GM18858 (cell line): ENCODE results near the gene NIBAN1.
"Not testable (repeated sequence)": the region's sequence is repeated elsewhere in the genome, so short reads cannot be mapped to it uniquely, and the experiment has no call there.

Experiments used
- ATAC-seq: cut with Tn5 transposase; IDR thresholded peaks from one replicate; pipeline ENCODE4 v1.9.1; 2021; ENCODE audit not compliant: unreplicated experiment

Gene NIBAN1

DNA sequence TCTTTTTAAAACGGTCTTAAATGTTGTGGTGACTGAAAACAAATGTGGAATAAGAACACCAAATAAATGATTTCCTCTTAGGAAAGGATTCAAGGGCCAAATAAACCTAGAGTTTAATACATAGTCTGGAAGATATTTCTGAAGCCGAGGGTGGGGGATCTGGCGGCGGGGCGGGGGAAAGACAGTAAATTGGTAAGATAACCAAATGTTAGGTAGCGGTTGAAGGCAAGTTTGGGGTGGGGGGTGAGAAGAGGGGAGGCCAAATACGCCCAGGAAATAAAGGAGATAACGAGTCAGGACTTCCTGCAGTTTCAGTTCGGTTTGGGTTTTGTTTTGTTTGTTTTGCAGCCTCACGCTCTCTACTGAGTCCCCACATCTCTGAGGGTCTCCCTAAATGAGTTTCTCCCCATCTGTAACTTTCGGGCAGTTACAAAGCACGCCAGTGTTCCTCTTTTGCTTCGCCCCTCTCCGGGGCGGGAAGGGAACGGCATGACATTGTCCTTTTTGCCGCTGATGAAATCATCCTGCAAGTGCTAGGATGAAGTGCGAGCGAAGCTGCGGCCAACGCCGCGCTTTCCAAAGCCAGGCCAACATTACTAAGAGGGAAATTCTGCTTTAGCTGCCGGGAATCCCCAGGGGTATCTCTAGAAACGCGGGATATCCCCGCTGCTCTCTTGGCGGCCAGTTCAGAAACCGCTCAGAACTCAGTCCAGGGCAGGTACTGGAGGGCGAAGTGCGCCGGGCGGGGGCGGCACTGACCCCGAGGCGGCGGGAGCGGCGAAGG is 844 bp downstream of the NIBAN1 start:
- peak; percentile 37 for ATAC-seq

DNA sequence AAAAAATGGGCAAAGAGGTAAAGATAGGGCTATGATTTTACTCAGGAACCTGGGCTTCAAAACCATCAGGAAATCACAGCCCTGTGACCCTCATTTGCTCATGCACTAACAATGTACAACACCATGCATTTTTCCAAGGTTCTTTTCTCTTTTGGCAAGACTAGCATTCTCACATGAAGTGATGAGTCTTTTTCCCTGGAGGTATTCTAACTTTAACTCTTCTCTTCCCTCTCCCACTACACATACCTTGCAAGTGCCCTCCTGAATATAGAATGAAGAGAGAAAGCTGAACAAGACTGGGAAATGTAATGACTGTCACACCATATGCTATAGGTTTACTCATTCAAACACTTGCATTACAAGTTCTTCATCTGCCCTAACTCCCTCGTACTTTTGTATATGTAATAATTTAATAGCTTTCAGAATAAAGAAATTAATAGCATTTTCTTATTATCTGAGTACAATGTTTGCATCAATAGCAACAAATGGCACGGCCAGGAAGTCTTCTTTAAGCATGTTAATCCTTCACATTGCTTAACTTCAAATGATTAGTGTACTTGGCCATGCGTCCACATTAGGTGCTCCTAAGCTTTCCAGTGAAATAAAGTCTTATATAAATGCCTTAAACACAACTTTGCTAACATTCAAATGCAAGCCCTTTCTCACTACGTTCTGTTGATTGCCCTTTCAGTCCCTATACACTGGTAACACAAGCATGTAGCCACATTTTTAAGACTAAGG is 1.8 kb downstream of the NIBAN1 start:
- ATAC-seq = no peak

DNA sequence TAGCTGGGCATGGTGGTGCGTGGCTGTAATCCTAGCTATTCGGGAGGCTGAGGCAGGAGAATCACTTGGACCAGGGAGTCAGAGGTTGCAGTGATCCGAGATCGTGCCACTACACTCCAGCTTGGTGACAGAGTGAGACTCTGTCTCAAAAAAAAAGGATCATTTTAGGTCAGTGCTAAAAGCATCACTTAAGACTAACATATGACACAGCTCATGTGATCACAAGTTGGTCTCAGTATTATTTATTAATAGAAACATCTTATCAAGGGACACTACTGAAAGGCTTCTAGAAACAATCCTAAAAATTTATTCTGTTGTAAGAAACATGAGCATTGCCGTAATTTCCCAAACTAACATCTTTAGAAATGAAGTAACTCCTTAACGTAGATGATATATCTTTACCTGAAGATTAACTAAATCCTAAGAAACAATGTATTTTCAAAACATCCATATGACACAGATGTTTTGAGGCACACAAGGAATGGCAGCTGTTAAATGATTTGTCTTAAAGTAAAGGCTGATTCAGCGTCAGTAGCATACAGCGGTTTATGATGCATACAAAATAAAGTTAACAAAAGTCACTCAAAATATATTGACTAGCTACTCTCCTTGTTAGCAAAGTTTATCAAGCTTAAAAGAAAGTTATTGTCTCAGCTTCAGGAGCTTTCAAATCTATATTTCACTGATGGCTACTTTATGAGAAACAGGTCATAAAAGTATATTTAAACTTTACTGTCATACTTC is 2.6 kb downstream of the NIBAN1 start:
- ATAC-seq = no peak

DNA sequence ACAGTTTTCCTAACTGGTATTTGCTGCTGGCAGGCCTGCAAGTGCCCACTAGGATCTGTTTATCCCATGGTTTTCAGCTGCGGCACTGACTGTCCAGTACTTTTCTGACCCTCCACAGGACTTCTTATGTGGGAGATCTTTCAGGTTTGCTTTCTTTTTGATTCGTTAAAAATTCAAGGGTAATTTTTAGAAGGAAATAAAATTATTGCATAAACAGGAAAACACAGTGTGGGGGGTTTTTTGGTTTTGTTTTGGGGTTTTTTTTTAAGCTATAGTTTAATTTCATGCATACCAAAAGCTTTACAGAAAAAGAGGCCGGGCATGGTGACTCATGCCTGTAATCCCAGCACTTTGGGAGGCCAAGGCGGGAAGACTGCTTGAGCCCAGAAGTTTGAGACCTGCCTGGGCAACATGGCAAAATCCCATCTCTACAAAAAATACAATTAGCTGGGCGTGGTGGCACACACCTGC is 3.6 kb downstream of the NIBAN1 start:
- no peak for ATAC-seq

DNA sequence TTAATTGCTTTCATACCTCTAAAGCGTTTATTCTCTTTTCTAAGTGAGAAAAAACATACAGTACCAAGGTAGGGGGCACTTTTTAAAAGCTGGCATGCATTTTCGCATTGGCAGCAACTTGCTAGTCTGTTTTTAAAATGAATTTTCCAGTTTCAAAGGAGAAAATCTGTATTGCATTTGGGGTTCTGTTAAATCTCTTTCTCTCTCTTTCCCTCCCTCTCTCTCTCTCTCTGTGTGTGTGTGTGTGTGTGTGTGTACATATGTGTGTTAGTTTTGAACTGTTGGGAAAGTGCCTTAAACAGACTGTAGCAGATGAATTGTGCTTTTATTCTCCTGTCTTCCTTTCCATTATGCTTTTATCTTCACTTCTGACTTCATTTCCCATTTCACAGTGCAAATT is 7.3 kb downstream of the NIBAN1 start:
- no peak for ATAC-seq

DNA sequence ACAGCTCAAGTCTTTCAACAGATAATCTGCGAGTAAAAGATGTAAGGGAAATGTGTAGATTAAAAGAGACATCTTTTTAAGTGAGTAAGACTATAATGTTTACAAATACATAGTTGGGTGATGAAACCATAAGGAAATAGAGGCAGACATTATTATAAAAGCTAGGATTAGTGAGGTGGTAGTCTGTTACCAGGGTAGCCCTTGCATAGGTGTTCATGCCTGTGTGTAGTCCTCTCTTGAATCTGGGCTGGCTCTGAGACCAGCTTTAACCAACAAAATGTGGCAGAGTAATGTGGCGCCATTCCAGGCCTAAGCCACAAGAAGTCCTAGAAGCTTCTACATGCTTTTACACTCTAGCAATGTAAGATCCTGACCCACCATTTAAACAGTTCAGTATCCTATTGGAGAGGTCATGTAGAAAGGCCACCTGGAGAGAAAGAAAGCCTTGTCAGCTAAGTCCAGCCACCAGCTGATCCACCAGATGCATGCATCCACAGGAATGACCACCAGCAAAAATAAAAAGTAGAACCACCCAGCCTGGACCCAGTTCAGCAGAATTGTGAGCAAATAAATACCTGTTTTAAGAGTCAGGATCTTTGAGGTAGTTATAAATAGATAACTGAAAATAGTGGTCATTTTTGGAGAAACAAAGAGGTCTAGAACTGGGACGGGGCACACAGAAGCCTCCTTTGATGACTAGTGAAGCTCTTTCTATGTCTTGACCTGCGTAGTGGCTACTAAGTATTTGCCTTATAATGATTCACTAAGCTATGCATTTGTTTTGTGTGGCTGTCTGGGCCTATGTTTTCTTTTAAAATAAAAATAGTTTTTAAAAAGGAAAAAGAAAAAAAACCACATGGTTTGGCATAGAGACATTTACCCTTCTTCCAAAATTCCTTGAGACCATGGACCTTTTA is 8.1 kb downstream of the NIBAN1 start:
- no peak for ATAC-seq

DNA sequence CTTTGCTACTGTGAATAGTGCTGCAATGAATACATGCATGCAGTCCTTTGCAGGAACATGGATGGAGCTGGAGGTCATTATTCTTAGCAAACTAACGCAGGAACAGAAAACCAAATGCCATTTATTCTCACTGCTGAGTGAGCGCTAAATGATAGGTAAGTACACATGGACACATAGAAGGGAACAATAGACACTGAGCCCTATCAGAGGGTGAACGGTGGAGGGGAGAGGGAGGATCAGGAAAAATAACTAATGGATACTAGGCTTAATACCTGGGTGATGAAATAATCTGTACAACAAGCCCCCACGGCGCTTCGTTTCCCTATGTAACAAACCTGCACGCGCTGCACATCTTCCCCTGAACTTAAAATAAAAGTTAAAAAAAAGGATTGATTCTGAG is 8.9 kb downstream of the NIBAN1 start:
- ATAC-seq = no peak

DNA sequence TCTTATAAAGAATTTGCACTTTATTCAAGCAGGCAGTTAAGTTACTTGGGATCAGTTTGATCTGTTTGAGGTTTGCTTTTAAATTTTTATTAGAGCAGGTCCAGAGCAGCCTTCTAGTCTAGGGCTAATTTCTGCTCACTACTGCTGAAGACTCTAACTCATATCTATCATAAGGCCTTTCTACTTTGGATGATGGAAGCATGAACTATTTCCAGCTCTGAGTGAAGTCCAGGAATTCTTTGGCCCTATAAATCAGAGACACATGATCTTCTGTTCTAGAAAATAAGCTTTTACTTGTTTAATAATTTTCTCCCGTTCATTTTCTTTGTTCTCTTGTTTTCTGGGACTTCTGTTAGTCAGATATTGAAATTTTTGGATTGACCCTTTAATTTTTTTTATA is 14.7 kb downstream of the NIBAN1 start:
- ATAC-seq = no peak

DNA sequence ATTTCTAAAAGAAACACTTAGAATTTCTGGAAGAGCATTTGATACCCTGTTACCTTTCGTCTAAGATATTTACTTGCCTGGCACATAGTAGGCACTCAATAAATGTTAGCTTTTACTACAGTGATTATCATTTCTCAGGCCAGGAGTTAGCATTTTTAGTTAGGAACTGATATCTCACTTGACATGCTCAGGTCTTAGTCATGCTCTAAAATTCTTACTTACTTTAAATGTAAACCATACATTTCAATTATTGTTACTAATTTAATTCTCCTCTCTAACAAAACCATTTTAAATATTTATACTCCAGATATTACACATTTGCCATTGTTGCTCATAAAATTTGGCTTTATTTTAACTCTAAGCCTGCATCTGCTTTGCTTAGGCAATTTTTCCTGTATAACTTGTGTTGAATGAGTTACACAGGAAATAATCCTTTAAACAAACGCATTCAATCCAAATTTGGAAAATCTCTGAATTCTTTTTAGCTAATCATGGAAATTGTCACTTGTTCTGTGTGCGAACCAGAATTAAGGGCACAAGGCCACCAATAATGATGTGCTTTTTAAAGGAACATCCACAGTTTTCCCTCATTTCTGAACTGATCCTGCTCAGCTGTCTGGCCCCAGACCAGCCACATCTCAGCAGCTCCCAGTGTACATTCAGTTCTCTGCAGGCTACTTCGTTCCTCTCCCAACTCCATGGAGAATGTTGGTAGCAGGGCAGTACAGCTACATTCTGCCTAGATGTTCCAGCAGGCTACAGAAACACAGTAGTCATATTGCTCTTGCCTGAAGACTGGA is 15.6 kb downstream of the NIBAN1 start:
- ATAC-seq = no peak

DNA sequence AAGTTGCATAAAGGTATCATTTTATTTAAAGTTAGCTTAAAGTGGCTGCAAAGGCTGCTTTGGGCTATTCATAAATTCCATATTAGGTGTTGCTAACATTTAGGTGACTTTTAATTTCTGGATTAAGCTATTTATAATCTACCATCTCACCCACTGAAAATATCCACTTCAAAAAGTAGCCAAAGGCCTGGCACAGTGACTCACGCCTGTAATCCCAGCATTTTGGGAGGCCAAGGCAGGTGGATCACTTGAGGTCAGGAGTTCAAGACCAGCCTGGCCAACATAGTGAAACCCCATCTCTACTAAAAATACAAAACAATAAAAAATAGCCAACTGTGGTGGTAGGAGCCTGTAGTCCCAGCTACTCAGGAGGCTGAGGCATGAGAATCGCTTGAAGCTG is 16.4 kb downstream of the NIBAN1 start:
- ATAC-seq = not testable (repeated sequence)

DNA sequence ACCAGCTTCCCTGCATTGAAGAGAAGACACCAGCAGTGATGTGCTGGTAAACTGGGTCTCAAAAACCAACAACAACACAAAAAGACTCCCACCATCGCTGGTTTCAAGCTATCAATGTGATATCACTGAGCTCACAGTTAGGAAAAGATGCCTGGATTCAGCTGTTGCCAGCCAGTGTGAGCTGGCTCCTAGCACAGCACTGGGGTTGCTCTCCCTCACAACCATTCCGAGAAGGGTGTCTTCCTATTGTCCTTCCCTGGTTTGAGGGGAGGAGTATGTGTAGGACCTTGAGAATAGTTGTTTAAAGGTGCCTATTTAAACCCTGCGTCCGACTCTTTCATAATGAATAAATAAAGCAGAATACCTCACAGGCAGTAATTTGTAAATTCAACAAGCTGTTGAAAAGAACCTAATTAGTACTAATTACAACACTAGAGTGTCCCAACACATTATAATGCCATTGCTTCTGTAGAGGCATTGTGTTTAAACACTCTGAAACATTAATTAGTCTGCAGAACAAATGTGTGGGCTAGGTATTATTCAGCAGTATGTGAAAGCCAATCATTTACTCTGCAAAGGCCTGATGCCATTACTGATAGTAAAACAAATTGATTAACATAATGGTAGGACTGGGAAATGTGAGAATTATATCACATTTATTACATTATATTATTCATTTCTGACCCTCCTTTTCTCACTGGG is 17.2 kb downstream of the NIBAN1 start:
- ATAC-seq = no peak

DNA sequence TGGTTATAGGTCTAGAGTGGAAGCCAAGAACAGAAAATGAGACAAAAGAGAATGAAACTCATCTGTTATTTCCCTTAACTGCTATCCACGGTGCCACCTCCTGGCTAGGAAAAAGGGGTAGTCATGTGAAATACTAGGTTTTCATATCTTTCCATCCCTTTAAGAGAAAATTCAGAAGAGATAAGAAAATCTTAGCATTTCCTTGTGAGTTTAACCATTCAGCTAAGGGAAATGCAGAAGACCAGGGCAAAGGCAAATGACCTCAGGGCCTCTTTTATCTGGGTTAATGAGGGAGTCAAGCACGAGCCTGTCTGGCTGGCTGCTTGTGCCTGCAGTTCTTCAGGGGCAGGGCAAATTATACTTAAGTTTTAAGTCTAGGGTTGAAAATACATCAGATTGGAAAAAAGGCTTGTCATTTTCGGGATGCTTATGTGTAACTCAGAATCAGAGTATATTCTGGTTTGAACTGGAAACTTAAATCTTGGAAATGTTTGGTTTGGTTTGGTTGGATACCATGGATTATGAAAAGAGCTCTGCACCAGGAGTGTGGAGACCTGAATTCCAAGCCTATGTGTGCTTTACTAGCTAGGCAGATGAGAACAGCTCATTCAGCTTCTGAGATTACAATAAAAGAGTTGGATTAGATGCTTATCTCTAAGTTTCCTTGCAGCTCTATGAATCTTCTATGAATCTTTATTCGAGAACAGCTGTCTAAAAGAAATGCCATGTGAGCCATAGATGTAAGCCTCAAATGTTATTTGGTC is 19.9 kb downstream of the NIBAN1 start:
- ATAC-seq = no peak

DNA sequence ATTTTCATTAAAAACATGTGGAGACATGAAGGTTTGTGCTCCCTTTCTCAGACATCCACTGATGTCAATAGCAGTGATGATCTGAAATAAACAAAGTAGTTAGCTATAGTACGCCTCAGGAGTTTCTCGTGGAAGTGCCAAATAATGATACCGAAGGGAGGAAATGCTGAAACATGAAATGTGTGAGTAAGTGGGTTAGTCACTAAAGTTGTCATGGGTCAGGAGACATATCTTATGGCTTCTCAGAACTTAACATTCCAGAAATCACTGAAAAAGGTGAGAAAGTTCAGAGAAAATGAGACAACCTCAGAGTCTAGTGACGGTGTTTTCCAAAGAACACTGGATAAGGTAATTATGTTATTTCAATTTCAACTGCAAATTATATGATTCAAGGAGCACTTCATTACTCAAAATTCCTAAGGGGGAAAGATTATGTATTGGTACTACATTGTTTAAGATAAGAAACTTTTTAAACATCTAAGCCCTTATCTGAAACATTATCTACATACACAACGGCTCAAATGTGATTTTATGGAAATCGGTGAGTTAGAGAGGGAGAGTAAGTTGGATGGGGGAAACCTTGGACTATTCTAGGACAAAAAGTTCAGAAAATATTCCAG is 20.6 kb downstream of the NIBAN1 start:
- no peak for ATAC-seq

DNA sequence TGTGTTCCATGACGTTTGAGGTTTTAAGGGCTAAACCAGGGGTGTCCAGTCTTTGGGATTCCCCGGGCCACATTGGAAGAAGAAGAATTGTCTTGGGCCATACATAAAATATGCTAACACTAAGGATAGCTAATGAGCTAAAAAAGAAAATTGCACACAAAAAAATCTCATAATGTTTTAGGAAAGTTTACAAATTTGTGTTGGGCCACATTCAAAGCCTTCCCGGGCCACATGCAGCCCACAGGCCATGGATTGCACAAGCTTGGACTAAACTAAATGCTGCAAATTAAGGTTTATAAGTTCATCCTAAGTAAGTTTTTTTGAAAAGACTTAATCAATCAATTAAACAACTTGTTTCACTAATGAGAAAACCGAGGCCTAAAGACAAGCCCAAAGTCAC is 21.9 kb downstream of the NIBAN1 start:
- no peak for ATAC-seq

DNA sequence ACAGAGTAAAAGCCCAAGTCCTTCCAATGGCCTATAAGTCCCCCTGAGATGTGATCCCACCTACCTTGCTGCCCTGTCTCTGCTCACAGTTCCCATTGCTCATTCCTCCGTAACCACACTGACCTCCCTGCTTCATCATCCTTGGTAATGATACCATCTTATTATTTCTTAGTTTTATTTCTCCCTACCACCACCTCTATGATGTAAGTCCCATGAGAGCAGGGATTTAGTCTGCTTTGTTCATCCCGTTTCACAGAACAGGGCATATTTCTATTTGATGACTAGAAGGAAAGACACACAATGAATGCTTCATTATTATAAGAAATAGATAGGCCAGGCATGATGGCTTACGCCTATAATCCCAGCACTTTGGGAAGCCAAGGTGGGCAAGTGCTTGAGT is 22.5 kb downstream of the NIBAN1 start:
- no peak for ATAC-seq

DNA sequence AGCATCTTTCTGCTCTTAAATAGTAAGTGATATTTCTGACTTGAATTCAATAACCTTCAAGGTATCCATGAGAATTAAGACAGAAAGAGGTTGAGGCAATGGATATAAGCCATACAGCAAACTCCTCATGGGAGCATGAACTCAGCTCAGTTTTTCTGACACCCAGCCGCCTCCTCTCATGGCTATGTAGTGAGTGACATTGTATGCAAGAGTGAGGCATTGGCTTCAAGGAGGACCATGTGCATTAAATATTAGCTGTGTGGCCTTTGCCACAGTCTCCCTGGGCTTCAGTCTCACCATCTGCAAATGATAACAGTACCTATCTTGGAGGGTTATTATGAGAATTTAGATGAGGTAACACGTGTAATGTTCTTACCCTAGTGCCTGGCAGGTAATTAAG is 23.4 kb downstream of the NIBAN1 start:
- no peak for ATAC-seq

DNA sequence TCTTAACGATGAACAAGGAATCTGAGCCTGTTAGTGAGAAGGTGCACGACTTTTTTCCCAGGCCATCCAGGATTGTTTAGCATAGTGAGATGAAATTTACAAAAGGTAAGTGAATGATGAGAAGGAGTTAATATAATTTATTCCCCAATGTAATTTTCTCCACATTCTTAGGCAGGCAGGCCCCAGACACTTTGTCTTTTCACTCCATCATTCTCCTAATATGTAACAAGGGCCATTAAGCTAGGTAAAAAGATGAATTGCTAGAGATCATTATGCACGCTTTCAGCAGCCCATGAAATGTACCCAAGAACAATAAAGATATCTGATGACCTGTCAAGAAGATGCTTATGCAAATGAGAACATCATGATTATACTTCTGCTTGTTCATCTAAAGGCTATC is 24.1 kb downstream of the NIBAN1 start:
- no peak for ATAC-seq
